Measurements from ENCODE around the gene ALDH1B1.
"Not testable (repeated sequence)": the region's sequence is repeated elsewhere in the genome, so short reads cannot be mapped to it uniquely, and the experiment has no call there.

The ALDH1B1 gene

DNA sequence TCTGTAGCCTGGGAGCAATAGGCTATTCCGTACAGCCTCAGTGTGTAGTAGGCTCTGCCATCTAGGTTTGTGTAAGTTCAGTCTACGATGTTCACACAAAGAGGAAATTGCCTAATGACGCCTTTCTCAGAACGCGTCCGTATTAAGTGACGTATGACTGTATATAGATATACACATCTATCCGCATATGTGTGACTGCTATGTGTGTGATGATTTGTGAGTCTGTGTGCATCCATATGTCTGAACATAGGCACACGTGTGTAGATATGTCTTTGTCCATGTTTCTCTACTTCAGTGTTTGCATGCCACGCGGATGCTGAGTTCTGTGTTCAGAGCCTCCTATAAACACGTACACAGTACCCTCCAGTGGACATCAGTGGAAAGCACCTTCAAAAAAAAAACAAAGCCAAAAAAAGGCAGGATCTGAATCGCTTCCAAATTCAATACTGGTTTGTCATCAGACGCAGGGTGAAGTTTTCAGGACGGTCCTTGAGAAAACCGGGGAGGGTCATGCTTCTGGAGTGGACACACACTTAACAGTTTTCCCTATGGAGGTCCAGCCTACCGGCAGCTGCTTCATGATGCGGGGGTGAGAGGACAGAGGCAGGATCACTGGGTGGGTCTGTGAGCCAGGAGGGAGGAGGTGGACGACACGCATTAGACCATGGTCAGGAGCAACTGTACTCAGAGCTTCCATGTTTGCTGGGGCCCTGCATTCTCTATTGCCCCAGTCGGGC is 29.5 kb upstream of the ALDH1B1 start:
- DNase-seq = peak; percentile 73 to 84

DNA sequence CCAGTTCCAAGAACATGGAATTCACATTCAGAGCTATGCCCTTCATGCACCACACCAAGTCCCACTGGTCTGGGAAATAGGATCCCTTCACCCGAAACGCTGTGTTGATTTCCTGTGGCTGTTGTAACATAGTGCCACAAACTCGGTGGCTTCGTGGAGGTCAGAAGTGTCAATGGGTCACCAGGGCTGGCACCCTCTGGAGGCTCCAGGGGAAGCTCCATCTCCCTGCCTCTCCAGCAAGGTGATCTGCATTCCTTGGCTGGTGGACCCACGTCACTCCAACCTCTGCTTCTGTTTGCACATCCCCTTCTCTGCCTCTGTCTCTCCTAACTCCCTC is 28.9 kb upstream of the ALDH1B1 start:
- no peak for DNase-seq

DNA sequence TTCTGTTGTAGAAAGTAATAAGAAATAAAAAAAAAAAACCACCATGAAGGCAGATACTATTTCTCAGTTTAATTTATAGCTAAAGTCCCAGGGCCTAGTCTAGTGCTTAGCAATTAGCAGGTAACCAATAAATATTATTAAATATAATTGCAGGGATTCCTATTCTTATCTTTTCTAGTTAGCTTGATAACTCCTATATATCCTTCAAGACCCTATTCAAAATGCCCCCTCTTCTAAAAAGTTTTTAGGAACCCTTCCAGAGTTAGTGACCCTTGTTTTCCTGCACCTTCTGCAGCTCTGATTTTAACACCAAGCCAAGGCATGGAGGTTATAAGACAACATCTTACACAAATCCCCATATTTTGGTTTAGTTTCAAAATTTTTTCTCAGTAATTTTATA is 24.6 kb upstream of the ALDH1B1 start:
- no peak for DNase-seq

DNA sequence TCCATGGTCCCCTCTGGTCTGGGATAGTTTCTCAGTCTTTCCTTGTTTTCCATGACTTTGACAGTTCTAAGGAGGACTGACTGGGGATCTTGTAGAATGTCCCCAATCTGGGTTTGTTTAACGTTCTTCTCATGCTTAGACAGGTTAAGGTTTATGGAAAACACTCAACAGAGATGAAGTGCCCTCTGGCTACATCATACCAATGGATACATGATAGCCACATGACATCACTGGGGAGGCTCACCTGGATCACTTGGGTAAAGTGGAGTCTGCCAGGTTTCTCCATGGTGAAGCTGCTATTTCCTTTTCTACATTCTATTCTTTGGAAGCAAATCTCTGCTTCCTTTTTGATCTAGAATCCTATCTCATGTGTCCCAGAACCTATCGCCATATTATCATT is 23.8 kb upstream of the ALDH1B1 start:
- no peak for DNase-seq

DNA sequence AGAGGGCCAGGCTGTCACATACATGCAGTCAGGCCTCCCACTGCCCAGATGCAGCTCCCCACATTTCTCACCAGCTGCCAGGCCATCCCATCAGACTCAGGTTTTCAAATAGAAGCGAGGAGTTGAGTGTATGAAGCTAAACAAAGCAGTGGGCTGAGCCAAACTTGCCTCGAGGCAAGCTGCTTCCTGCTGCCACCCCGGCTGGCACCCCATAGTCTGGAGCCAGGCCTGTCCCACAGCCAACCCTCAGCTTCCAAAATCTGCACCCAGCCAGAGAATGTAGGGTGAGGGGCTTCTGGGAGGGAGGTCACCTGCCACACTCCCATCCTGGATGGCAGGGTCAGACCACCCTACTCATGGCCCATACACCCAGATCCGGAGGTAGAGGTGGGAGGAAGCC is 22.3 kb upstream of the ALDH1B1 start:
- DNase-seq = peak; percentile 8 to 51

DNA sequence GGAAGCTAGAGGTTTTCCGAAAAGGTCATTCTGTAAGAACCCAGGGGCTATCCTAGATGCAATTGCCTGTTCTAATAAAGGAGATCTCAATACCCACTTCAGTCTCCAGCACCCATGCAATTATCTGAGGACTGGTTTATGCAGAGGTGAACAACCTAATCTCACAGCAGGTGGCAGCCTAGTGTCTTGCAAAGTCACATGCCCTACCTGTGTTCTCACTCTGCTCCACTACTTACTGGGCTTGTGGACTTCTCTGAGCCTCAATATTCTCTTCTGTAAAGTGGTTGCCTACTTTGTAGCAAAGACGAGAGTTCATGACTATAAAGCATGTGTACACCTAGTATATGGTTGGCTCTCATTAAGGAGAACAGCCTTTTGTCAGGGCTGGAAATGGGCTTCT is 21.0 kb upstream of the ALDH1B1 start:
- DNase-seq = peak in 1 of 2 experiments; percentile 24

DNA sequence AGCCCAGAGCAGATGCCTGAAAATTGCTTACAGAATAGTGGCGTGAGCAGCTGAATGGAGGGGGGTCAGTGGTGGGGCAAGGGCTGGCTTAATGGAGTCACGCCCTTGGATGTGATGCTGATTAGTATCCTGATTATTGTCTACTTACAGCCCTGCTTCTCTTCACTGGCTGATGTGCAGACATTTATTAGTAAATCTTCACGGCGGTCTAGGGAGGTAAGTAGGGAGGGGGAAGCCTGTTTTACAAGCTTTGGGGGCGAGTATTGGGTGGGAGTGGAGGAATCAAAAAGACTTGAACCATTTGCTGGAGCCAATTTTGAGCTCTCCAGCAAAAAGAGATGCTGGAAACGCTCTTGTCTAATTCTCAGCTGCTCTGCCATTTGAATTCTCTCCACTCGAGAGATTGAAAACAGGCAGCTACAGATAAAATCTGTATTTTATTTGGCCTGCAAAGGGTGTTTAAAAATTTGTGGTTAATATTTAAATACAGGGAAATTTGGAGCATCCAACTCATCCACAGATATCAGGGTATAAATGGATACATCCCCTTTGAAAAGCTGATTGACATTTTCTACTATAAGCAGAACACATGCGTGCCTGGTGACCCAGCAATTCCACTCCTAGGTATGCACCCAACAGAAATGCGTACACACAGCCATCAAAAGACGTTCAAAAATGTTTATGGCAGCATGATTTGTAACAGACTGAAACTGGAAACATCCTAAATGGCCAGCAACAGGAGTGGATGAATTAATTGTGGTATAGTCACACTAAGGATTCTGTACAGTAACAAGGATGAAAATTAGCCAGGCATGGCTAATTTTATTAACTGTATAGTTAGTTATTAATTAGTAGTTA is 19.5 kb upstream of the ALDH1B1 start:
- DNase-seq = no peak

DNA sequence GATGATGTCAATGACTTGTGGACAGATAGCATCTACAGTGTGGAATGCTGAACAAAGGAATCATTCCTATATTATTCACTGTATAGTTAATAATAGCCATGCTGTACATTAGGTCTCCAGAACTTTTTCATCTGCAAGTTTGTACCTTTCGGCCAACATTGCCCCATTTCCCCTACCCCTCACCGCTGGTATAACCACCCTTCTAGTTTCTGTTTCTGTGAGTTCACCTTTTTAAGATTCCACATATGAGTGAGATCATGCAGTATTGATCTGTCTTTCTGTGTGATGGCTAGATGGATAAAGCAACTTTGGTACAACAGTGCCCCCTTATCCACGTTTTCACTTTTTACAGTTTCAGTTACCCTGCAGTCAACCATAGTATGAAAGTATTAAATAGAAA is 18.8 kb upstream of the ALDH1B1 start:
- no peak for DNase-seq

DNA sequence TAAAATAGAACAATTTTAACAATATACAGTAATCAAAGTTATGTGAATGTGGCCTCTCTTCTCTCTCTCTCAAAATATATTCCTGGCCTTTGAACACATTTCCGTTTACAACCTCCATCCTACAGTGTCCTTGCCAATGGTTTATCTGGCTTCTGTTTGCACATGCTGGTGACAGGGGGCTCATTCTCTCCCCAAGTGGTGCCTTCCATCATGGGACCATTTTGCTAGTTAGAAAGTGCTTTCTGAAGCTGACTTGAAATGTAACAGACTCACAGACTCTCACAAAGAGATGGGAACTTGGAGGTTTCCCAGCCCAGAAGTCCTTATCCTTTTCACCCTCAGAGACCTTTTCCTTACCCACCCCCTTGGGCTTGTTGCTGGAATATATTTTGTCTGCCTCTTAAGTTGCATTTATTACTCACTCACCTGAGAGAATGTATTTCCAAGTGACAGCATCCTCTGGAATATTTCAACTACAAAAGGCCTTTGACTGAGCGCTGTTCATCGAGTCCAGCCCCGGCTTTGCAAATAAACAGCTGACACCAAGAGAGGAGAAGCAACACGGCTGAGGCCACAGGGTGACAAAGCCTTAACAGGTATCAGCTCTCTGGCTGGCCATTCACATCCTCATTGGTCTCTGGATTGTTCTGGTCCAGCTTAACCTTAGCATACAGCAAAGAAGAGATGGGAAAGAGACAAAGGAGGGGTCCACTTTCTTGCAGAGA is 17.5 kb upstream of the ALDH1B1 start:
- no peak for DNase-seq

DNA sequence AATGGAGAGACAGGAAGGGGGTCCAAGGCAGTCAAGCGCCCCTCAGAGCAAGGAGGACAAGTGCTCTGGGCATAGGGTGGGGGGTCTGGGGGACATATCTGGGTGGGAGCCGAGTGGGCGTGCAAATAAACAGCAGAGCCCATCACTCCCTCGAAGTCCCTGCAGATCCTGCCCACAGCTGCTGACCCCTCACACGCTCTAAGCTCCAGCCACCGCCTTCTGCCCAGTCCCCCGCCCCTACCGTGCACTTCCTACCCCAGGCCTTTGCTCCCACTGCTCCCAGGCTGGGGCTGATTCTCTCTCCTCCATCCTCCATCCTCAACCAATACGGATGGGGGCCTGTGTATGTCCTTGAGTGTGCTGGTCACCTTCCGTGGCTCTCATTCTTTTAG is 16.9 kb upstream of the ALDH1B1 start:
- DNase-seq = no peak

DNA sequence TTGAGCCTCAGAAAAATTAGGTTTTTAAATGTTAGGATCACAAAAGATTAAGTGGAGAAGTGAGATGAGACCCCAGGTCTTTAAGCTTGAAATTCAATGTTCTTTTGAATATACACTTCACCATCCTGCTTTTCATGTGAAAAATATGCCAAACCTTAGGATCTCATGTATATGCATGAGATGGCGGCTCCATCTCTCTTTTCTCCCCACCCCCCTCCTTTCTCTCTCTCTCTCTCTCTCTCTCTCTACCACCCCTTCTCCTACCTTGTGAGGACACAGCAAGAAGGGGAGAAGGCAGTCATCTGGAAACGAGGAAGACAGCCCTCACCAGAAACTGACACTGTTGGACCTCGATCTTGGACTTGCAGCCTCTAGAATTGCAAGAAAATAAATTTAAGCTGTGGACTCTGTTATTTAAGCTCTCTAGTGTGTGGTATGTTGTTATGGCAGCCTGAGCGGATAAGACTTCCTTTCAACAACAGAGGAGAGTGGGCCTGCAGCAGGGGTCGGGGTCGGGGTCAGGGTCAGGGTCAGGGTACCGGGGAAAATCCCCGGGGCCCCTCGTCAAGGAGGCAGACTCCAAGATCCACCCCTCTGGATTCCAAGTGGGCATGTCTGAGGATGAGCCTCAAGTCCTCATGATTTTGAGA is 16.4 kb upstream of the ALDH1B1 start:
- no peak for DNase-seq

DNA sequence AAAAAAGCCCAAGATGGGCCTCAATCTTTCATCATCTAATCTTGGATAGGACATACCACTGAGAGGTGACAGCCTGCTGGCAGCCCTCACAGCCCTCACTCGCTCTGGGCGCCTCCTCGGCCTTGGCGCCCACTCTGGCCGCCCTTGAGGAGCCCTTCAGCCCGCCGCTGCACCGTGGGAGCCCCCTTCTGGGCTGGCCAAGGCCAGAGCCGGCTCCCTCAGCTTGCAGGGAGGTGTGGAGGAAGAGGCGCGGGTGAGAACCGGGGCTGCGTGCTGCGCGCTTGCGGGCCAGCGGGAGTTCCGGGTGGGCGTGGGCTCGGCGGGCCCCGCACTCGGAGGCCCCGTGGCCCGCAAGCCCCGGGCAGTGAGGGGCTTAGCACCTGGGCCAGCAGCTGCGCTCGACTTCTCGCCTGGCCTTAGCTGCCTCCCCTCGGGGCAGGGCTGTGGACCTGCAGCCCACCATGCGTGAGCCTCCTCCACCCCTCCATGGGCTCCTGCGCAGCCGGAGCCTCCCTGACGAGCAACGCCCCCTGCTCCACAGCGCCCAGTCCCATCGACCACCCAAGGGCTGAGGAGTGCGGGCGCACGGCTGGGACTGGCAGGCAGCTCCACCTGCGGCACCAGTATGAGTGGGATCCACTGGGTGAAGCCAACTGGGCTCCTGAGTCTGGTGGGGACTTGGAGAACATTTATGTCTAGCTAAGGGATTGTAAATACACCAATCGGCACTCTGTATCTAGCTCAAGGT is 15.0 kb upstream of the ALDH1B1 start:
- DNase-seq = not testable (repeated sequence)

DNA sequence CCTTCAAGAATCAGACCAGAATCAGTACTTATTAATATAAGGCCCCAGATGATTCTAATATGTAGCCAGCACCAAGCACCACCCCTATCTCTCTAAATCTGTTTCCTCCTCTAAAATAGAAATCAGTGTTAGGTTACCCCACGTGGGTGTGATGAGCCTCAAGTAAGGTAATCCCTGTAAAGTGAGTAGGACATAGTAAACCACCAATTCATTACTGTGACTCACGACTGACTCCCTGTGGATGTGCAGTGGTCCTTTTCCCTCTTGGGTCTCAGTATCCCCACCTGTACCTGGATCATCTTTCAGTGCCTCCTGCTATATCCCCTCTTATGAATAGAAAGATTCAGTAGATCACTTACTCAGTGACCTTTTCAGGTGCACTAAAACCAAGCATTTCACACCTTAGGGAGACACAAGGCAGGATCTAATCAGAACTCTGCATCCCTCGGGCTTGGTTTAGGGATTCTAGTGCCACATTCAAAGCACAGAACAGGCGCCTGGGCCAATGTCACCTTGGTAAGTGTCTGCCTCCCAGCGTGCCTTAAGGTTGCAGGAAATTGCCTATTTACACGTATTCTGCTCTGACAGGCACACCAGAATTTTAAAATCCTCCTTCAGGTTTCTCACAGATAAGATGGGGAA is 12.2 kb upstream of the ALDH1B1 start:
- no peak for DNase-seq

DNA sequence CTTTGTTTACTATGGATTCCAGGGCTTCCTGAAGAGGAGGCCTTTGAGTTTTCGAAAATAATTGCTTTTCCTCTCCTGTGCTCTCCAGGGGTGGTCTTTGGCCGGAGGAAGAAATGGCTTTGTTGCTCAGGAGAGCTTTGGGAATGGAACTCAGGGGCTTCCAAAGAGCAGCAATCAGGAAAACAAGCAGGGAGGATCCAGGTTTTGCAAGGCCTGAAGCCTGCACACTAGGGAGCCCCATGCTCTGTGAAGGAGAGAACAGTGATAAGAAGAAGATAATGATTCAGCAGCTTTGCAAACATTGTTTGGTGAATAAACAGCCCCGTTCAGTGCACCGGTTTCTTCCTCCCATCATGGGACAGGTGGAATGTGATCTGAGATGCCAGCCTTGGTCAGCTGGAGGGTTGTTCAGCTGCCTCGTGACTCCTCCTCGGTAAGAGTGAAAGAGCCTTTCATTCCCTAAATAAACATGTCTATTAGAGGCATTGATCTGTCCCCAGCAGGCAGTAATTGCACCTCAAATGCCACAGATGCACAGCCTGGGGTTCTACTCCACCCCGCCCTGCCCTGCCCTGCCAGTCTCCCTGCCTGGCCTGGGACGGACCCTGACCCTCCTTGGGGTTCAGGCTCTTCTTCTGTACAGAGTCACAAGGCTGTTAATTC is 11.5 kb upstream of the ALDH1B1 start:
- no peak for DNase-seq

DNA sequence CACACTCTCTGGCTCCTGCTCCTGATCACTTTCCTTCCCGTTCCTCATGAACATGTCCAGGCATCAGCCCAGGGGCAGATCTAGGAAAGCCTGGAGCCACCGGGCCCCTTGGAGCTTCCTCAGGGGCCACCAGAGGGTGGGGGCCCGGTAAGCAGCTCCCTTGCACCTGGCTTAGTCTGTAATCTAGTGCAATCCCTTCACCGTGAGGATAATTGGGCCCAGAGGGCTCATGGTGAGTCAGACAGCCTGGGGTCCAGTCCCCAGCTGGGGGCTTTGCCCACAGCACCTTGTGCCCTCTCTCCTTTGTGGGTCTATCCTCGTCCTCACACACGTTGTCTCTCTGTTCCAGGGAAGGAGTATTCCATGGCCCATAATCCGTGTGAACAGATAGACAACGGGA is 10.4 kb upstream of the ALDH1B1 start:
- no peak for DNase-seq

DNA sequence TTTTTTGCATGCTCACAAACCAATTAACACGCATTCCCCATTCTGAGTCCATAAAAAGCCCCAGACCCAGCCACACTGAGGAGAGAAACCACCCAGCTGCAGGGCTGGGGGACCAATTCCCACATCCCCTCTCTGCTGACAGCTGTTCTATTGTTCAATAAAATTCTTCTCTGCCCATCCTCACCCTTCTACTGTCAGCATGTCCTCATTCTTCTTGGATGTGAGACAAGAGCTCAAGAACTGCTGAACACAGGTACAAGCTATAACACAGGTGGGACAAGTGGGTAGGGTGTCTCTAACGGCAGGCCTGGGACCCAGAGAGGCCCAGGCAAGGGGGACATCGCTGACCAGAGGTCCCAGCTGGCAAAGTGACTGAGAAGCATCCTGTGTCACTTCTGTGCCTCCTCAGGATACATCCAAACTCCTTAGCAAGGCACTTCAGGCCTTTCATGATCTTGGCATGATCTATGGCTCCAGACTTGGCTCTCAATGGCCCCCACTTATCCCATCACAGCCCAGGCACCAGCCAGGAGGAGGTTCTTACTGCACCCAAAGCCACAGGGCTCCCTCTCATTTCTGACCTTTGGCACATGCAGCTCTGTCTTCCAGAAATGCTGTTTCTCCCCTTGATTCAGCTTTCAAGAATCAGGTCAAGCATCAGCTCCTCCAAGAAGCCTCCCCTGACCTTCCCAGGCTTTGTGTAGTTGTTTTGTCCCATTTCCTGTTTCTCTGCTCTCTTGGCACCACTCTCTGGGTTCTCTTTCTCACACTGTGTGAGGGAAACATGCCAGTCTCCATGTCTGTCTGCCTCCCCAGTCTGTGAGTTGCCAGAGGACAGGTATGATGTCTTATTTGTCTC is 7.3 kb upstream of the ALDH1B1 start:
- no peak for DNase-seq

DNA sequence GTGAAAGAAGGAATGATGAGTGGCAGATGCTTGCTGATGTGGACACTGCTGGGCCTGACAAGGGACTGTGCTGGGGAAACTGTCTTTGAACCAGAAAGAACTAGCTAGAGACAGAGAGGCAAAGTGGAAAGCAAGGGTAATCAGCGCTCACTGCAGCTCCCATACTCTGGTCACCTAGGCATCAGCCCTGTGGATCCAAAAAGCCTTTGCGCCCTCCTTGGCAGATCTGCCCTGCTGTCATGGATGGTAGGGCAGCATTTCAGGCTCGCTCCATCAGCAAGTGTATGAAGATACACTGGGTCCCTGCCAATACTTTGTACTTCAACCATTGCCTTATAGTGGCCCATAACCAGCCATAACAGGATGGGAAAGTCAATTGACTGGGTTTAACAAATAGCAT is 6.6 kb upstream of the ALDH1B1 start:
- no peak for DNase-seq

DNA sequence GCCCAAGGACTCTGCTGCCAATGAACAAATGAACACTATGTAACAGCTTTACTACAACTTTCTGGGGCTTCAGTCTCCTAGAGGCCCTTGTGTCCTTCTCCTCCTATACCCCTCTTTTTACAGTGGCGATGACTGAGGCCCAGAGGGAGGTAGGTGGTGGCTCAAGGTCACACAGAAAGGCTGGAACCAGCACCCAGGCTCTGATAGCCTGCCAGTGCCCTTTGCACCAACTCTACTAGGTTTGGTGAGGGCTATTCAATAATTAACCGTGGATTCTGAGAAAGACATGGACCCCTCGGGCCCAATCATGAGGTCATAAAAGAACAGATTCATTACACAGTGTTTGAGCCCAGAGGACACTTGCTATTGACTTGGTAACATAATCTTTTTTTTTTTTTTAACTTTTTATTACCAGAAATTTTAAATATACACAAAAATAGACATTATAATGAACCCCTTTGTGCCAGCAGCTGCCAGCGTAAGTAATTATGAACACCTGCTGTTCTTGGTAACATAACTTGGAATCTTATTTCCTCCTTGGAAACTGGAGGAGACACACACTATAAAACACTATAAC is 6.1 kb upstream of the ALDH1B1 start:
- no peak for DNase-seq

DNA sequence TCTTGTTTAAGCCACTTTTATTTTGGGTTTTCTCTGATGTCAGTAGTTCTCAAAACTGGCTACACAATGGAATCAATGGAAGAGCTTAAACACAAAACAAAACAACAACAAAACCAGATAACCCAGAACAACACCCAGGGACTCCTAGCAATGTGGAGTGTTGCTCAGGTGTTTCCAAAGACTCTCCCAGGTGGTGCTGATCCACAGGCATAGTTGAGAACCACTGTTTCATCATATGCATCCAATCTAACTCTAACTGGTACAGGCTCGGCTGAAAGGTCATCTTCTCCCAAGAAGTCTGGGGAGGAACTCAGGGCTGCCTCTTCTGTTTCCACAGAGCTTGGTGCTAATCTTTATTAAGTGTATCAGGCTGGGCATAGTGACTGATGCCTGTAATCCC is 5.4 kb upstream of the ALDH1B1 start:
- DNase-seq = no peak

DNA sequence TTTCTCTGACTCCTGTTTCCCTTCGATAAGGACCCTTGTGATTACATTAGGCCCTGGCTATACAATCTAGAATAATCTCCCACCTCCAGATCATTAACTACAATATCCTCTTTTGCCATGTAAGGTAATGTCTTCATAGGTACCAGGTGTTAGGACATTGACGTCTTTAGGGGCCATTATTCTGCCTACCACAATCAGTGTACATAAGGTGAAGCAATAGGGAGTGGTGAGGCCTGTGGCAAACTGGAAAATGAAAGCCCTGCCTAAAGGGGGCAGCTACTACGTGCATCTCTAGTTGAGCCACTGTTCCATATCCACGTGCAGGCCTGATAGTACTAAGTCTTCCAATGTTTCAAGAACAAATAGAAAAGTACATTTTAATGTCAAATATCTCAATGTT is 4.8 kb upstream of the ALDH1B1 start:
- DNase-seq = no peak
